ENCODE results near the gene NCOA5. TPM values are rescaled to one million over a fixed set of nuclear protein-coding genes. Genes with fewer than 3 reads are reported as not detected.
A peak's percentile ranks its signal among the peaks of the same experiment; 100 is the strongest.

The NCOA5 gene
- total and polyA plus RNA-seq, 3 donors from 2014 or later: 55.6 to 66.2 (median 64.0) TPM

DNA sequence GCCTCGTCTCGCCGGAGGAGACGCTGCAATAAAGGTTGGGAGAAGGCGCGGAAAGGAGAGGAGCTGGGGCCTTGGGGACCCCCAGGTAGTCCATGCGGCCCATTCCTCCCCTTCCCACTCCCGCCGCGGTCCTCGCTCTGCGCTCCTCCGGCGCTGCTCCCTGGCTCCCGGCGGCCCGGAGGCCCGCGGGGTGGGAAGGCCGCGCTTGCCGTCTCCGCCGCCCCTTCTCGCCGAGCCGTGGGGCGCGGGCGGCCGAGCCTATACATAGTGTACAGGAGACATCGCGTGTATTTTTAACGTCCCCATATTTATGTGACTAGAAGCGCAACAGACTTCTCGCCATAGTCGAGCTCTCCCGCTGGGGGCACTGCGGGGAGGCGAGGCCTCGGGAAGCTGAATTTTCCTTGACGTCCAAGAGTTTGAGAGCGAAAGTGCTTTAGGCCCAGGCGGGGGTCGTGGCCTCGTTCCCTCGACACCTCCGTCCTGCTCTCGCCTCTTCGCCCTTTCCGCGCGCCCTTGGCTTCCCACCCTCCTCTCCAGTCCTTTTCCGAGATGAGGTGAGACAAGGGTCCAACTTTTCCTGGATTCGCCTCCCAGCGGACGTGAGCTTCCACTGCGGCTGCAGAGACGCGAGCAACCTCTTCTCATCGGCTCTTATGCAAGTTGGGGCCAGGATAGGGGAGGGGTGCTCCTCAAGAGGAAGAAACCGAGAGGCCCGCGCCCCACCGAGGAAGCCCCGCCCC, 31.7 kb downstream of the NCOA5 start:
- 19 to 46% methylated on average over 33 to 66 of the region's 66 CpGs for WGBS, 2 donors
- Histone ChIP-seq H3K36me3 (ENCODE audit: low read depth, missing control alignments) (no peaks in the 10 kb centered on the region), H3K9me3 (no peaks in the 10 kb centered on the region), H3K27me3 (no peaks in the 10 kb centered on the region), H3K27ac (no peak overlapping the region), H3K4me1 (peaks cover 16% of the 10 kb centered on the region), H3K4me3 (peak overlapping the region in 1 of 2 donors; percentile 20)
- no peak for DNase-seq
- intact Hi-C loops (cut with DNase I; ENCODE audit: low total_unique reads): no loop called here
- TF ChIP-seq, protein P1, sequence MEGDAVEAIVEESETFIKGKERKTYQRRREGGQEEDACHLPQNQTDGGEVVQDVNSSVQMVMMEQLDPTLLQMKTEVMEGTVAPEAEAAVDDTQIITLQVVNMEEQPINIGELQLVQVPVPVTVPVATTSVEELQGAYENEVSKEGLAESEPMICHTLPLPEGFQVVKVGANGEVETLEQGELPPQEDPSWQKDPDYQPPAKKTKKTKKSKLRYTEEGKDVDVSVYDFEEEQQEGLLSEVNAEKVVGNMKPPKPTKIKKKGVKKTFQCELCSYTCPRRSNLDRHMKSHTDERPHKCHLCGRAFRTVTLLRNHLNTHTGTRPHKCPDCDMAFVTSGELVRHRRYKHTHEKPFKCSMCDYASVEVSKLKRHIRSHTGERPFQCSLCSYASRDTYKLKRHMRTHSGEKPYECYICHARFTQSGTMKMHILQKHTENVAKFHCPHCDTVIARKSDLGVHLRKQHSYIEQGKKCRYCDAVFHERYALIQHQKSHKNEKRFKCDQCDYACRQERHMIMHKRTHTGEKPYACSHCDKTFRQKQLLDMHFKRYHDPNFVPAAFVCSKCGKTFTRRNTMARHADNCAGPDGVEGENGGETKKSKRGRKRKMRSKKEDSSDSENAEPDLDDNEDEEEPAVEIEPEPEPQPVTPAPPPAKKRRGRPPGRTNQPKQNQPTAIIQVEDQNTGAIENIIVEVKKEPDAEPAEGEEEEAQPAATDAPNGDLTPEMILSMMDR (IDR thresholded peaks at IDR 0.05): no peak
- no peak for TF ChIP-seq POLR2A (IDR thresholded peaks at IDR 0.05)

DNA sequence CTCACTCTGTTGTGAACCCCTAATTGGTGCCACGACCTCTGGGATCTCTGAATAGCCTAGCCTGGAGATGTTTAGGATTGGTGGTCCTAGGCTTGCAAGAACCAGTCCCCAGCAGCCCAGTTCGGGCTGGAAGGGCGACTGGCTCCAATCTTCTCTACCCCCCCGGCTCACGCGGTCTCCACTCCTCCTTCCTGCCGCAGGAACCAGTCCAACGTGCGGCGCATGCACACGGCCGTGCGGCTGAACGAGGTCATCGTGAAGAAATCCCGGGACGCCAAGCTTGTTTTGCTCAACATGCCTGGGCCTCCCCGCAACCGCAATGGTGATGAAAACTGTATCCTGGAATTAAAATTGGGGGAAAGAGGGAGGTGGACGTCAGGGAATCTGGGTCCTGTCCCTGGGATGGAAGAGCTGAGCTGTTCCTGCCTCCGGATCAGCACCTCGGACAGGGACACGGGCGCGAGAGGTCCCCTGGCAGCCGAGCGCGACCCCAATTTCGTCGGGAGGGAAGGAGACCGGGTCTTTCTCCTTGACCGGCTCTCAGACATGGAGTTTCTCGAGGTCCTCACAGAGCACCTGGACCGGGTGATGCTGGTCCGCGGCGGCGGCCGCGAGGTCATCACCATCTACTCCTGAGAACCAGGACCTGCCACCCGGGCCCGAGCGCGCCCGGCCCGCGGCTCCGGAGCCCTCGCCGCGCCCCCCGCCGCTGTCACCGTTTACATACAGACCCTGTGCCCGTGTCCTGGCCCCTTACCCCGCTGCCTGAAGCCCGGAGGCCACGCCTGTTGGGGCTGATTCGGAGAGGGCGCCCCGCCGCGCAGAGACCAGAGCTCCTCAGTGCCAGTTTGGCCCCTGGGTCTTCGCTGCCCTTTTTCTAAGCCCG, 32.5 kb downstream of the NCOA5 start:
- intact Hi-C loops (cut with DNase I; ENCODE audit: low total_unique reads): no loop called here
- WGBS, 2 donors: 29 to 38% methylated on average over 22 to 48 of the region's 65 CpGs
- Histone ChIP-seq H3K27me3 (no peaks in the 10 kb centered on the region), H3K4me1 (peaks cover 16% of the 10 kb centered on the region), H3K27ac (no peak overlapping the region), H3K4me3 (peak overlapping the region in 1 of 2 donors; percentile 20), H3K9me3 (no peaks in the 10 kb centered on the region), H3K36me3 (ENCODE audit: low read depth, missing control alignments) (no peaks in the 10 kb centered on the region)
- peak; percentile 51 for DNase-seq
- no peak for TF ChIP-seq POLR2A (IDR thresholded peaks at IDR 0.05)
- TF ChIP-seq, protein P1 (IDR thresholded peaks at IDR 0.05): no peak

DNA sequence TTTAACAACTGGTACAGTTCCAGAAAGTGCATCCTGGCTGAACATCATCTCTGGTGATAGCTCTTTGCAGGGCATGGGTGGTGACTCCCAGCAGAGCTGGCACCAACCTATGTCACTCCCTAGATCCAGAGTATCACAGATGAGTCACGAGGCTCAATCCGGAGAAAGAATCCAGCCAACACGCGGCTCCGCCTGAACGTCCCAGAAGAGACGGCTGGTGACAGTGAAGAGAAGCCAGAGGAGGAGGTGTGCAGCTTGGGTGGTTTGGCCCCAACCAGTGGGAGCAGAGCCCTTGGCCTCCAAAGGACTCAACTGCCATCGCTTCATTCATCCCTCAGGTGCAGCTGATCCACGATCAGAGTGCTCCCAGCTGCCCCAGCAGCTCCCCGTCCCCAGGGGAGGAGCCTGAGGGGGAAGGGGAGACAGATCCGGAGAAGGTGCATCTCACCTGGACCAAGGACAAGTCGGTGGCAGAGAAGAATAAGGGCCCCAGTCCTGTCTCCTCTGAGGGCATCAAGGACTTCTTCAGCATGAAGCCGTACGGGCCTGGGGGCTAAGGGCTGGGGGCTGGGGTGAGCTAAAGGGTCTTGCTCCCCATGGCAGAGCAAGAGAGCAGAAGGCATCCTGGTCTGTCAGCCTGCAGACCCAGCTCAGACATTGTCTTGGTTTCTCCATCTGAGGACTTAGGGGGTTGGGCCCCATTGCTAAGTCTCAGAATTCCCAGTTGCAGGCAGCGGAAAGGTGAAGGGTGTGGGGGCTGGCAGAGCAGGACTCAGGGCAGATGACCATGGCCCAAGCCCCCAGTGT, 33.5 kb downstream of the NCOA5 start:
- Histone ChIP-seq H3K9me3 (no peaks in the 10 kb centered on the region), H3K36me3 (ENCODE audit: low read depth, missing control alignments) (no peaks in the 10 kb centered on the region), H3K4me1 (peaks cover 11% of the 10 kb centered on the region), H3K27me3 (no peaks in the 10 kb centered on the region), H3K27ac (no peak overlapping the region), H3K4me3 (no peak overlapping the region)
- WGBS, 2 donors: 83 to 85% methylated on average over 15 of the region's 15 CpGs
- TF ChIP-seq POLR2A (IDR thresholded peaks at IDR 0.05): no peak
- TF ChIP-seq, protein P1 (IDR thresholded peaks at IDR 0.05): no peak
- no peak for DNase-seq
- intact Hi-C loops (cut with DNase I; ENCODE audit: low total_unique reads): no loop called here

DNA sequence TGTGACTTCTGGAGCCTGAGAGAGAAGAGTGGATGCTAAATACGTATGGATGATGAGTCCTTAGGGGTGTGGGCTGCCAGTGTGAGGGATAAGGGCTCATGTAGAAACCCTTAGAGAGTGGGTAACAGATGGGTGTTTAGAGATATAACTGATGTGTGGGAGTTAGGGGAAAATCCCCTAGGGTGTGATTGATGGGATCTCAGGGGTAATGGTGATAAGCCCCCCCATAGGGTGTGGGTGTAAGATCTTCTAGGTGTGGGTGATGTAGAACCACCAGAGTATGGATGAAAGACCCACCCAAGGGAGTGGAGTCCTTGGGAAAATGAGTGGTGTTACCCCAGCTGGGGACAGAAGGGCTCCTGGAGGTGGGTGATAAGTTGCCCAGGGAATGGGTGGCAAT, 34.5 kb downstream of the NCOA5 start:
- TF ChIP-seq POLR2A (IDR thresholded peaks at IDR 0.05): no peak
- TF ChIP-seq, protein P1 (IDR thresholded peaks at IDR 0.05): no peak
- no peak overlapping the region for H3K4me3 ChIP-seq
- intact Hi-C loops (cut with DNase I; ENCODE audit: low total_unique reads): no loop called here
- no peaks in the 10 kb centered on the region for H3K9me3 ChIP-seq
- peaks cover 11% of the 10 kb centered on the region for H3K4me1 ChIP-seq
- WGBS, 2 donors: 52 to 69% methylated on average over 1 of the region's 1 CpG
- H3K36me3 ChIP-seq (ENCODE audit: low read depth, missing control alignments): no peaks in the 10 kb centered on the region
- no peak for DNase-seq
- no peaks in the 10 kb centered on the region for H3K27me3 ChIP-seq
- no peak overlapping the region for H3K27ac ChIP-seq
